Psoas muscle (tissue), 8 donors: ENCODE measurements around the gene DNAJB12. TPM values are rescaled to one million over a fixed set of nuclear protein-coding genes. Genes with fewer than 3 reads are reported as not detected.

Source experiments
- ATAC-seq, 4 donors: fragments of 200-7000 bp; cut with Tn5 transposase; one replicate each; pipeline ENCODE4 v1.9.1; 2020; ENCODE audit warnings: moderate library complexity in 3 of 4, mild to moderate bottlenecking in 2 of 4
- DNase-seq, 2 donors: peaks; one replicate each; pipeline ENCODE4 v3.0.0-alpha.2; 2020
- H3K27ac ChIP-seq: fragments of 200-600 bp; one replicate; pipeline ENCODE4 v1.8.0; 2022
- H3K27me3 ChIP-seq, 3 donors: fragments of 200-600 bp in 1 of 3; one replicate each; pipeline versions ENCODE4 v1.6.1 to v1.8.0; 2013 to 2022; ENCODE audit warnings: low read length in 2 of 3, mild to moderate bottlenecking in 2 of 3, moderate library complexity in 1 of 3; ENCODE audit not compliant: insufficient read depth in 3 of 3
- H3K36me3 ChIP-seq, 2 donors: fragments of 200-600 bp in 1 of 2; one replicate each; pipeline versions ENCODE4 v1.6.1 to v1.8.0; 2013 to 2022; ENCODE audit warnings: low read depth in 1 of 2, mild to moderate bottlenecking in 1 of 2, moderate library complexity in 1 of 2; ENCODE audit not compliant: insufficient read depth in 1 of 2
- H3K4me1 ChIP-seq: fragments of 200-600 bp; one replicate; pipeline ENCODE4 v1.8.0; 2022
- H3K4me3 ChIP-seq: fragments of 200-600 bp; one replicate; pipeline ENCODE4 v1.8.0; 2022; ENCODE audit warnings: mild to moderate bottlenecking
- H3K9me3 ChIP-seq: fragments of 200-600 bp; one replicate; pipeline ENCODE4 v1.8.0; 2022
- WGBS, 3 donors: extraction: QIAGEN DNeasy Blood & Tissue Kit; methylation state at CpG; one replicate each; pipeline versions ENCODE4 v1.1.6 to v1.1.7; 2013; 5-methylcytosine and 5-hydroxymethylcytosine counted together
- intact Hi-C, 2 donors: fragments of 100-400 bp; cut with DNase I; formaldehyde crosslinking; loops; one replicate each; pipeline versions ENCODE4 v1.11.0 to v1.14.2; 2022
- polyA plus RNA-seq, 3 donors: library from polyadenylated mRNA; stranded (reverse); fragments of 200-250 nt; gene quantifications; one replicate each; pipeline ENCODE4 v1.2.3, GENCODE V29; 2013
- total RNA-seq, 4 donors: library from RNA; stranded (reverse); fragmentation: NEBNext Ultra II Directional in 2 of 4; extraction: Animal tissue kit (Norgen Biotek cat#: 25700) in 2 of 4; gene quantifications; one replicate each; pipeline versions ENCODE4 v1.2.1 to v1.2.4, GENCODE V29; 2021 to 2023
- TF ChIP-seq, protein P1 (sequence below): fragments of 200-600 bp; IDR thresholded peaks from one replicate; pipeline ENCODE4 v1.8.0; 2022; ENCODE audit warnings: antibody characterized with exemption
- donor health status: healthy with polysubstance abuse.
- donor health status: DM: no; HTN: no; CAD: no; lungs with moderate emphysema.
- donor health status: Bipolar disorder and iron deficiency.
- donor health status: healthy.
- donor health status: DM: yes; HTN: yes; CAD: no.
- donor health status: DM: no; HTN: no; CAD: no.
- donor health status: DM: no; HTN: no; CAD: no.
- donor health status: DM: yes; HTN: yes; CAD: no.

DNAJB12 gene
- total and polyA plus RNA-seq, 7 donors = 22.1 to 38.7 (median 24.9) TPM

DNA sequence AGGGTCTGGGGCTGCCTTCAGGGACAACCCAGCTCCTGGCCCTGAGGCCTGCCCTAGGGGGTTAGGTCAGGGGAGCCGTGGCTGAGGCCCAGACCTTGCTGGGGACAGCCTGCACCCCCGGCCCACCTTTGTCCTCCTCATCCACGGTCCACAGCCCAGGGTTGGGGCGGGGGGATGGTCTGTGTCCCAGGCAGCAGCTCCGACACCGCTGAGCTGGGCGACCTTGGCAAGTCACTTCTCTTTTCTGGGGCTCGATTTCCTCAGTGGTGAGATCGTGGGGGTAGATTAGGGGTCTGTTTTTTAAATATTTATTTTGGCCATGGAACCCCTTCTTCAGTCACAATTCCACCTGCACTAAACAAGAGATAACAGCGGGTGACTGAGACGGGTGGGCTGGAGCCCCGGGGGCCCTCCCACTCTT lies 30.9 kb downstream of the DNAJB12 start:
- Histone ChIP-seq H3K9me3 (no peaks in the 10 kb centered on the region), H3K36me3 (no peaks in the 10 kb centered on the region), H3K4me3 (no peak overlapping the region), H3K4me1 (peaks cover 50% of the 10 kb centered on the region), H3K27ac (no peak overlapping the region), H3K27me3 (no peaks in the 10 kb centered on the region)
- 78 to 84% (median 83%) methylated on average over 11 to 12 of the region's 12 CpGs for WGBS, 3 donors
- intact Hi-C loops = loop anchor here in 1 of 2 donors (5.0 kb wide), 1 partner anchor 51 kb away; the partner anchor contains the start of gene DDIT4
- TF ChIP-seq, protein P1, sequence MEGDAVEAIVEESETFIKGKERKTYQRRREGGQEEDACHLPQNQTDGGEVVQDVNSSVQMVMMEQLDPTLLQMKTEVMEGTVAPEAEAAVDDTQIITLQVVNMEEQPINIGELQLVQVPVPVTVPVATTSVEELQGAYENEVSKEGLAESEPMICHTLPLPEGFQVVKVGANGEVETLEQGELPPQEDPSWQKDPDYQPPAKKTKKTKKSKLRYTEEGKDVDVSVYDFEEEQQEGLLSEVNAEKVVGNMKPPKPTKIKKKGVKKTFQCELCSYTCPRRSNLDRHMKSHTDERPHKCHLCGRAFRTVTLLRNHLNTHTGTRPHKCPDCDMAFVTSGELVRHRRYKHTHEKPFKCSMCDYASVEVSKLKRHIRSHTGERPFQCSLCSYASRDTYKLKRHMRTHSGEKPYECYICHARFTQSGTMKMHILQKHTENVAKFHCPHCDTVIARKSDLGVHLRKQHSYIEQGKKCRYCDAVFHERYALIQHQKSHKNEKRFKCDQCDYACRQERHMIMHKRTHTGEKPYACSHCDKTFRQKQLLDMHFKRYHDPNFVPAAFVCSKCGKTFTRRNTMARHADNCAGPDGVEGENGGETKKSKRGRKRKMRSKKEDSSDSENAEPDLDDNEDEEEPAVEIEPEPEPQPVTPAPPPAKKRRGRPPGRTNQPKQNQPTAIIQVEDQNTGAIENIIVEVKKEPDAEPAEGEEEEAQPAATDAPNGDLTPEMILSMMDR = no peak
- ATAC-seq = no peak
- no peak for DNase-seq

DNA sequence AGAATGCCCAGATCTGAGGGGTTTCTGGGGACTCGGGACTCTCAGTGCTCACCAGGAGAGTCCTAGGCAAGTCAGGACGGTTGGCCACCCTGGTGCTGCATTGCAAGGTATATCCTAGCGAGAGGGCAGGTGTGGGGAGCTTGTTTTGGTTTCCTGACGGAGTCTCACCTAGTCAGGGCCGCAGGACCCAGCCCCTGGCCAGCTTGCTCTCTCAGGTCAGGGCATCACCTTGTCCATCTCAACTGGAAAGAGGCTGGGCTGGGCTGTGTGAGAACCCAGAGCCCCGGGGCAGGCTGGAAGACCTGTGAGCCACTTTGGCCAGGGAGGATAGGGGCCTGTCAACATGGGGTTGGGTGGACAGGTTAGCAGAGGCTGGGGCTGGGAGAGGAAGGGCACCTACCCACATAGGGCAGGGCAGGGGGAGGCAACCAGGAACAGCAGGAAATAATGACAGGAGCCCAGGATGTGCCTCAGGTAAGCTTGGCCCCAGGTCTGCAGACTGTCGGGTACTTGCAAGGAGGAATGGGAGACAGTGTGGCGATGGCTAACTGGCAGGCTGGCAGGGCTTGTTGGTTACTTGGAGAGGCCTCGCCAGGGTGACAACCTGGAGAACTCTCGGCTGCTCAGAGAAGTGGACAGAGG lies 31.5 kb downstream of the DNAJB12 start:
- TF ChIP-seq, protein P1 = no peak
- Histone ChIP-seq H3K36me3 (no peaks in the 10 kb centered on the region), H3K27ac (no peak overlapping the region), H3K27me3 (no peaks in the 10 kb centered on the region), H3K9me3 (no peaks in the 10 kb centered on the region), H3K4me1 (peaks cover 44% of the 10 kb centered on the region), H3K4me3 (no peak overlapping the region)
- no peak for ATAC-seq
- WGBS, 3 donors = 96 to 97% (median 96%) methylated on average over 9 to 10 of the region's 10 CpGs
- intact Hi-C loops = loop anchor here in 1 of 2 donors (5.0 kb wide), 1 partner anchor 51 kb away; the partner anchor contains the start of gene DDIT4
- DNase-seq = no peak

DNA sequence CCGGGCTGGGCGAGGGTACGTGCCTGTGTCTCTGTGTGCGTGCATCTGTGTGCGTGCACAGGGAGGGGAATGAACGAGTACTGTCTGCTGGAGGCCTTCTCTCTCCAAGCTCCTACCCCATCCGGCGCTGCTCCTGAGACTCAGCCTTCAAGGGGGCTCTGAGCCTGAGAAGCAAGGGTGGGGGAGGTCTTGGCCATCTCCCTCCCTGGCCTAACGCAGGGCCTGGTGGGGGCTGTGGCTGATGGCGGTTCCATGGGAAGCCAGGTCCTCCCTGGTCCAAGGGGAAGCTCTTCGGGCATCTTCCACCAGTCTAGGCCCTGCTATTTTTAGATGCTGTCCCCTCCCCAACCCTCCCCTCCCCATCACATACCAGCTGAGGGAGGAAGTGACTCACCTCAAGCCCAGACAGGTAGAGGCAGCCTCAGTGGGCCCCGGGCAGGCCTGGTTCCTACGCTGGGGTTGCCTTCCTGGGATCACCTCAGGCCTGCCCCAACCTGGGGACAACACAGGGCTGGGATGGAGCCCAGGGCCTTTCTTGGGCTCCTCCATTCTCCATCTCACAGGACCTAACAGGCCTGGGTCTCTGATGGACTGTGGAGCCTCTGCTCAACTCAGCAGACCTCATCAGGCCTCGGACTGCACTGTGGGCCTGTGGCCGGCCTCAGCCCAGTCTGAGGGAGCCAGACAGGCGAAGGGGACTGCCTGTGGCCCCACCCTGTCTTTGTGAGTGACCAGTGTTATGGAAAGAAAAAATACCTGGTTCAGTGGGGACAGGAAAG lies 32.2 kb downstream of the DNAJB12 start:
- ATAC-seq (no peak), DNase-seq (no peak)
- Histone ChIP-seq H3K9me3 (no peaks in the 10 kb centered on the region), H3K36me3 (no peaks in the 10 kb centered on the region), H3K27ac (peak overlapping the region; percentile 16), H3K4me3 (no peak overlapping the region), H3K27me3 (no peaks in the 10 kb centered on the region), H3K4me1 (peaks cover 38% of the 10 kb centered on the region)
- TF ChIP-seq, protein P1 = no peak
- 92 to 94% (median 92%) methylated on average over 16 of the region's 16 CpGs for WGBS, 3 donors
- intact Hi-C loops = loop anchor here in 1 of 2 donors (5.0 kb wide), 1 partner anchor 50 kb away; the partner anchor contains the start of gene DDIT4

DNA sequence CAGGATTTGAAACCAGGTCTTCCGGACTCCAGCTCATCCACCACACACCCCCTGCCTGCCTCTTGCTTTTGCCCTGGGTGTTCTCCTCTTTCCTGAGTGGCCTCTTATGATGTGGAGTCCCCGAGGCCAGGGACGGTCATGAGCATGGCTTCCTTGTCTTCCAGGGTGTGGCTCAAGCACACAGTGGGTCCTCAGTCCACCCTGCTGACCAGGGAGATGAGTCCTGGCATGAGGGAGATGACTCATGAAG lies 32.8 kb downstream of the DNAJB12 start:
- Histone ChIP-seq H3K4me1 (peaks cover 43% of the 10 kb centered on the region), H3K36me3 (no peaks in the 10 kb centered on the region), H3K27ac (no peak overlapping the region), H3K27me3 (no peaks in the 10 kb centered on the region), H3K4me3 (no peak overlapping the region), H3K9me3 (no peaks in the 10 kb centered on the region)
- intact Hi-C loops = loop anchor here in 1 of 2 donors (5.0 kb wide), 1 partner anchor 50 kb away; the partner anchor contains the start of gene DDIT4
- TF ChIP-seq, protein P1 = no peak
- WGBS, 3 donors = 80 to 90% (median 87%) methylated on average over 3 of the region's 3 CpGs
- ATAC-seq = no peak
- no peak for DNase-seq
